ENCODE results near the gene MAPK8IP3.

Gene MAPK8IP3

GRCh38 chr16:1709356-1709755 is 3.4 kb downstream of the MAPK8IP3 start:
- Histone ChIP-seq H3K4me2 (ENCODE audit: low read depth, low read length) (no peak overlapping the region), H3K27me3 (replicated peaks; ENCODE audit: insufficient read depth, low read length) (no peaks in the 10 kb centered on the region), H3K9me2 (replicated peaks; ENCODE audit: insufficient read depth, low read length) (no peaks in the 10 kb centered on the region), H3K79me2 (ENCODE audit: low read length) (peaks cover 77% of the 10 kb centered on the region), H2AFZ (ENCODE audit: low read length) (no peak overlapping the region), H3K9ac (ENCODE audit: low read length) (no peak overlapping the region), H3K9me3 (replicated peaks; ENCODE audit: insufficient read depth, low read length) (no peaks in the 10 kb centered on the region), H3F3A (ENCODE audit: insufficient read depth, low read length) (peaks cover 9% of the 10 kb centered on the region), H3K4me3 (ENCODE audit: low read length) (no peak overlapping the region), H3K27ac (ENCODE audit: low read length) (no peak overlapping the region), H4K20me1 (ENCODE audit: insufficient read depth, low read length) (0 out of 2 replicates have a peak, but pooled peaks cover 3% of the 10 kb centered on the region), H3K36me3 (replicated peaks; ENCODE audit: insufficient read depth, low read length) (no peaks in the 10 kb centered on the region), H3K4me1 (ENCODE audit: low read length) (peaks cover 7% of the 10 kb centered on the region; the same call in 1 of the 2 replicates)
- DNase-seq, result no peak
- no peak for TF ChIP-seq CTCF (IDR thresholded peaks at IDR 0.05; ENCODE audit: low read length)
- no peak for TF ChIP-seq EZH2phosphoT487 (IDR thresholded peaks at IDR 0.05; ENCODE audit: low read length)
- TF ChIP-seq EZH2 (optimal IDR thresholded peaks at IDR 0.05; ENCODE audit: low read depth, low read length), result no peak

GRCh38 chr16:1710811-1711507 is 5.0 kb downstream of the MAPK8IP3 start:
- no peak for DNase-seq
- Histone ChIP-seq H3F3A (ENCODE audit: insufficient read depth, low read length) (no peaks in the 10 kb centered on the region), H4K20me1 (ENCODE audit: insufficient read depth, low read length) (0 out of 2 replicates have a peak, but pooled peaks cover 3% of the 10 kb centered on the region), H3K27ac (ENCODE audit: low read length) (no peak overlapping the region), H3K36me3 (replicated peaks; ENCODE audit: insufficient read depth, low read length) (no peaks in the 10 kb centered on the region), H3K9me2 (replicated peaks; ENCODE audit: insufficient read depth, low read length) (no peaks in the 10 kb centered on the region), H3K27me3 (replicated peaks; ENCODE audit: insufficient read depth, low read length) (no peaks in the 10 kb centered on the region), H3K9ac (ENCODE audit: low read length) (no peak overlapping the region), H3K4me1 (ENCODE audit: low read length) (peaks cover 7% of the 10 kb centered on the region; the same call in 1 of the 2 replicates), H3K9me3 (replicated peaks; ENCODE audit: insufficient read depth, low read length) (no peaks in the 10 kb centered on the region), H3K79me2 (ENCODE audit: low read length) (peaks cover 91% of the 10 kb centered on the region), H2AFZ (ENCODE audit: low read length) (no peak overlapping the region), H3K4me3 (ENCODE audit: low read length) (no peak overlapping the region), H3K4me2 (ENCODE audit: low read depth, low read length) (no peak overlapping the region)
- TF ChIP-seq EZH2phosphoT487 (IDR thresholded peaks at IDR 0.05; ENCODE audit: low read length) (no peak), EZH2 (optimal IDR thresholded peaks at IDR 0.05; ENCODE audit: low read depth, low read length) (no peak), CTCF (IDR thresholded peaks at IDR 0.05; ENCODE audit: low read length) (no peak)

GRCh38 chr16:1712791-1713261 is 6.8 kb downstream of the MAPK8IP3 start:
- H4K20me1 ChIP-seq (ENCODE audit: insufficient read depth, low read length), result 0 out of 2 replicates have a peak, but pooled peaks cover 3% of the 10 kb centered on the region
- H3K4me3 ChIP-seq (ENCODE audit: low read length), result no peak overlapping the region

More at GRCh38 chr16:1712791-1713261, 6.8 kb downstream of the MAPK8IP3 start:
- TF ChIP-seq CTCF (IDR thresholded peaks at IDR 0.05; ENCODE audit: low read length) (no peak), EZH2phosphoT487 (IDR thresholded peaks at IDR 0.05; ENCODE audit: low read length) (no peak), EZH2 (optimal IDR thresholded peaks at IDR 0.05; ENCODE audit: low read depth, low read length) (no peak)
- Histone ChIP-seq H3K9ac (ENCODE audit: low read length) (no peak overlapping the region), H3K27me3 (replicated peaks; ENCODE audit: insufficient read depth, low read length) (no peaks in the 10 kb centered on the region), H3K4me2 (ENCODE audit: low read depth, low read length) (no peak overlapping the region), H3K79me2 (ENCODE audit: low read length) (peaks cover 87% of the 10 kb centered on the region), H3K36me3 (replicated peaks; ENCODE audit: insufficient read depth, low read length) (no peaks in the 10 kb centered on the region), H2AFZ (ENCODE audit: low read length) (no peak overlapping the region), H3K9me3 (replicated peaks; ENCODE audit: insufficient read depth, low read length) (no peaks in the 10 kb centered on the region), H3K27ac (ENCODE audit: low read length) (no peak overlapping the region), H3K9me2 (replicated peaks; ENCODE audit: insufficient read depth, low read length) (no peaks in the 10 kb centered on the region), H3K4me1 (ENCODE audit: low read length) (0 out of 2 replicates have a peak, but pooled peaks cover under 1% of the 10 kb centered on the region), H3F3A (ENCODE audit: insufficient read depth, low read length) (no peaks in the 10 kb centered on the region)
- DNase-seq, result no peak
